NCI-H1105 treated with DMSO at 0.1 percent for 48 hours (cell line): ENCODE data around the gene RTP3.

Source experiments
- DNase-seq: peaks from one replicate; lab custom pipeline; 2025; lab: John Stamatoyannopoulos, UW

Gene RTP3

GRCh38 chr3:46469680-46470357 lies 28.0 kb upstream of the RTP3 start:
- no peak for DNase-seq

- DNase-seq: no peak
These were observed 26.9 kb upstream of the RTP3 start for GRCh38 chr3:46470831-46471230.

- DNase-seq: no peak
These were observed 26.3 kb upstream of the RTP3 start for GRCh38 chr3:46471371-46471914.

- DNase-seq: no peak
These were observed 25.0 kb upstream of the RTP3 start for GRCh38 chr3:46472736-46473135.

DNA sequence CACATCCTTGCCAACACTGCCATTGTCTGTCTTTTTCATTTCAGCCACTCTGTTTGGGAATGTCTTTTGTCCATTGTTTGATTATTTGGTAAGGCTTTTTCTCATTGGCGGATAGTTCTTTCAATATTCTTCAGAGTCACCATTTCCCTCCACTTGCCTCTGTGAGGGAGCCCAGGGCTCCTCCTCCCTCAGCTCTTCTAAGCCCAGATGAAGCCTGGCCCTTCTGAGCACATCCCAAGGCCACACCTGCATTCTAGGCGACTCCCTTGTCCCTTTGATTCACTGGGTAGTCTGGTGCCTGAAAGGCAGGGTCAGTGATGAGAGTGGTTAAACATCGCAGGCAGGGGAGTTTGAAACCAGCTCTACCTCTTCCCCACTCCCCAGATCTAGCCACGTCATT lies 20.6 kb upstream of the RTP3 start:
- no peak for DNase-seq

GRCh38 chr3:46477756-46478155 lies 20.0 kb upstream of the RTP3 start:
- no peak for DNase-seq

- no peak for DNase-seq
These were observed 19.4 kb upstream of the RTP3 start for GRCh38 chr3:46478341-46478740.

DNA sequence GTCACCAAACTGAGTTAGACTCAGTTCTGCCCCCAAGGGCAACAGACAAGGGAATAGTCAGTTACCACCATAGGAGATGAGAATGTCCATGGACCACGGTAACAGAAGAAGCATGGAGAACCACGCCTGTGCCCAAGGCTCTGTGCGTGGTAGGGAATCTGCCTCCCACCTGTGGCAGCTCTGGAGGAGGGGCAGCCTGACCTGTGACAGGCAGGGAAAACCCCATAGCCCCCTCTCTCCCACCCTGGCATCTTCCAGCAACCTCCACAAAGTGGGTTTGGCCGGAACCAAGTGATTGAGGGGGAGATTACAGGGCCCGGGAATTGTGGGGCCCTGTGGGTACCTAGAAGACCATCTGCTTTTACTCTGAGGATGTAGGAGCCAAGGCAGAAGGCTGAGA lies 18.8 kb upstream of the RTP3 start:
- DNase-seq: no peak

DNA sequence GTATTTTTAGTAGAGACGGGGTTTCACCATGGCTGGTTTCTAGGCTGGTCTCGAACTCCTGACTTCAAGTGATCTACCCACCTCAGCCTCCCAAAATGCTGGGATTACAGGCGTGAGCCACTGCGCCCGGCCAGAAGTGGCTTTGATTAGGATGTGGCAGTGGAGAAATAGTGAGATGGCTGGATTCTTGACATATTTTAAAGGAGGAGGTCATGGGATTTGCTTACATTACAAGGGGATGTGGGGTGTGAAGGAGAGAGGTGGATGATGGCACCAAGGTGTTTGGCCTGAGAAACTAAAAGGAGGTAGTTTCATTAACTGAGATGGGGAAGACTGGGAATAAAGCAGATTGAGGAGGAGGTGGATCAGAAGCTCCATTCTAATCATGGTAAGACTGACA lies 18.1 kb upstream of the RTP3 start:
- no peak for DNase-seq

DNA sequence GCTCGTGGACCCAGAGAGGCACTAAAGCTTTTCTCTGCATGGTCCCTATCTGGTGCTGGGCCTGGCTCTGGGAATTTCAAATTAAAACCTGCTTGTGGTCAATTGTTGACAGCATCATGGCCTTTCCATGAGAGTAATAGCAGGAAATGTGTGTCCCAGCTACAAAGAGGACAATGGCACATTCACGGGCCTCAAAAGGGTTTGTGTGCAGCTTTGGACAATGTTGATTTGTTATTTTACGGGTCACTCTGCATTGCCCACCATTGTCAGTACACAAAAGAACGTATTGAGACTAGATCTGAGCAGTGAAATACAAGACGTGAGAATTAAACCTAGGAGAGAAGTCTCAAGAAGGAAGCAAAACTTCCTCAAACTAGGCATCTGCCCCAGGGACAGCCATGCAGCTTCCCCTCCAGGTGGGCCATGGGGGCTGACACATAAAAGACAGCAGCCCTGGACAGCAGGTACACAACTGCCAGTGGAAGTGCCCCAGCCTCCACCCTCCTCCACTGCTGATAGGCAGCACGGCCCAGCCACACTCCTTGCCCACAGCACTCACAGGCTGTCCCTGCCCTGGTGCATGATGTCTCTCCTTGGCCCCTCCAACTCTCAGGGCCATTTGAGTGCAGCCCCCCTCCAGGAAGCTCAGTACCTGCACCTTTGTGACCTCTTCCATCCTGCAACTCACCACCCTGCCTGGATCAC lies 17.1 kb upstream of the RTP3 start:
- no peak for DNase-seq

- DNase-seq: no peak
These were observed 16.1 kb upstream of the RTP3 start for GRCh38 chr3:46481636-46482035.

GRCh38 chr3:46482632-46483350 lies 15.0 kb upstream of the RTP3 start:
- DNase-seq: no peak

DNA sequence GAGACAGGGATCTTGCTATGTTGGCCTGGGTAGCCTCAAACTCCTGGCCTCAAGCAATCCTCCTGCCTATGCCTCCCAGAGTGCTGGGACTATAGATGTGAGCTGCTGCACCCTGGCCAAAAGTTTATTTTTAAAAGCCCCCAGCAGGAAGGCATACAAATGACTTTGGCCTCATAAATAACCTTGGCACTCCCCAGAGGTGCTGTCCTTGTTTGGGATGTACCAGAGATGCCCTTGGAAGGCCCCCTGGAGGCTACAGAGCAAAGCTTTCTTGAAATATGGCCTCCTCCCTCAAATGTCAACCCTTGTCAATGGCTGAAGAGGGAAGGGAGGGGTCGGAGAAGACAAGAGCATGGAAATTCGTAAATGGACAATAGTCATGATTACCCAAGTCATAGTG lies 14.0 kb upstream of the RTP3 start:
- no peak for DNase-seq

- no peak for DNase-seq
These were observed 13.4 kb upstream of the RTP3 start for GRCh38 chr3:46484388-46484787.

DNA sequence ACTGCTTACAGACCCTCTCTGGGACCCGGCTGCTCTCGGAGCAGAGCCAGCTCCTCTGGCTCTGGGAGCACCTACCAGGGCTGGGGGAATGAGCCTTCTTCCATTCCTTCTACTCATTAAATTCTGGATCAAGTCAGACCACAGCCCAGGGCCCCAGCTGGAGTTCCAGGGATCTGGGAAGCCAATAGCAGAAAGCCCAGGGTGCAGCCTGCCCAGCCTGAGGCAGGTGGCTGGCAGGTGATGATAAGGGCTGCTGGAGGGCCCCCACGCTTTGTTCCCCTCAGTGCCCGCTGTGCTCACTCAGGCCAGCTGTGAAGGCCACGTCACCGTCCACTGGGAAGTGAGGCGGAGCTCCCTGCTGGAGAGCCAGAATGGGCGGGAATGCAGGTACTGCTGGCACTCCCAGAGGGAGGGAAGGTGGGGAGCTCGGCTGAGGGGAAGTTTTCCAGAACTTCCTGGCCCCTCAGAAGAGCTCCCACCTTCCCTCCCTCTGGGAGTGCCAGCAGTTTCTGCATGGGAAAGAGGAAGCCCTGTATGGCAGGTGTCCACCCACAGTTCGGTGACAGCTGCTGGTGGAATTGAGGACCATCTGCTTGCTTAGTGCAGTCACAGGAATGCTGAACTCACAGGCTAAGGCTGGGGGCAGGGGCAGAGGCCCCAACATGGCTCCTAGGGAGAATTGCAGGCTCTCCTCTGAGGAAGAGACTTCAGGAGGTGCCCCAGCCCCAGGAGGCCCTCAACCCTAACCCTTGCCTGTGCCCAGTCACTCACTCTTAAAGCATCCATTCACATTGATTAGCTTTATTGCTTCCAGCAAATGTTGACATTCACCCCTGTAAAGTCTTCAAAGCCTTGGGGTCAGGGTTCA lies 12.6 kb upstream of the RTP3 start:
- no peak for DNase-seq

DNA sequence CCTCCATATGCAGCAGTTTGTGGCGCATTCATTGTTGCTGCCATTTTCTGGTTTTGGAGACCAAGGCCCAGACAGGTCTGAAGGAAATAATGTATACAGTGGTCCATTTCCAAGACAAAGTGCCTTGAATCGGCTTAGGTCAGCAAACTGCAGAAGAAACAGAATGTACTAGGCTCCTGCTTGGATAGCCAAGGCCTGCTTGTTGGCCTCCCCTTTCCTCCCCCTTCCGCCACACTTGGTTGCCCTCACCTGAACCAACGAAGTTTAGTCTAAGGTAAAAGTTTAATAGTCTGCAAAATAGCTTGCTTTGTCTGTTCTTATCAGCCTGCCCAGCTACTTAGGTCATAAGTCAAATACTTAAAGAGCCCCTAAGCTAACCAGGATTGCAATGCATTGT lies 12.0 kb upstream of the RTP3 start:
- no peak for DNase-seq

DNA sequence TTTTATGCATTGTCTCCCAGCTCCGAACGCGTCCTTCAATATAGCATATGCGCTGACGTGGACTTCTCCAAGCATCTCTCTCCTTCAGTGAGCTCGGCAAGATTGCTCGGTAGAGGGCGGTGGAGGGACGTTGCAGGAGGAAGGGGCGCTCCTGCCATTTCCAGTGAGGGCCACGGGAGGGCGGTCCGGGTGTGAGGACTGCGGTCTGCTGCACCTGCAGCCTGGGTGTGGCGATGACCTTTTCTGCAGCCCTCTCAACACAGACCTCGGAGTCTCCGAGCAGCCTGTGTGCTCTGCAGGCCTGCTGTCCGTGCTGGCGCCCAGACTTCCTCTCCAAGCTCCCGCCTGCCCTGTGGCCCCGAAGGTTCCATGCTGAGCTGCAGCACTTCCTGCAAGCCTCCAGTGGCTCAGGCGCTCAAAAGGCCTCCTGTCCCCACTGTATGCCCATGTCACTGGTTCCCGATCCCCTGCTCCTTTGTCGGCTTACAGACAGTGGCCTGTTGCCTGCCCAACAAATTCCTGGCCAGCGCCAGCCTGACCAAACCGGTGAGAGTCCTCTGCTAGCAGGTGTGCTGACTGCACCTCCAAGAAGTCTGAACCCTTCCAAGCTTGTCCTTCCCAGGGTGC lies 8.9 kb upstream of the RTP3 start:
- no peak for DNase-seq

DNA sequence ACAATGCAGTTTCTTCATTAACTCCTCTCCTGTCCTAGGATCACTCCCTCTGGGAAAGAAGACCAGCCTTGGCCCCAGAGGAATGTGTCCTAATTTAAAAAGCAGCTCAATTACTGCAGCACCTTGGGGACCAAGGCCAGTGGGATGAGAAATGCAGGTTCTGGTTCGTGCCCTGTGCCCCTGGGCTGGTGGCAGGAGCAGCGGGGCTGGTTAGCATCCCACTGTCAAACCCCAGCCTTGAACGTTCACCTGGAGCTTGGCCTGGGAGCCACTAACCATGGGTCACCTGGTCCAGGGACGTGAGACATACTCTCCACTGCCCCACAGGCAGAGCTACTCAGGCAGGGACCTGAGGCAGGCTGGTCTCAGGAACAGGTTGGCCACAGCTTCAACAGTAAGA lies 8.4 kb upstream of the RTP3 start:
- no peak for DNase-seq

GRCh38 chr3:46489875-46490274 lies 7.9 kb upstream of the RTP3 start:
- no peak for DNase-seq

DNA sequence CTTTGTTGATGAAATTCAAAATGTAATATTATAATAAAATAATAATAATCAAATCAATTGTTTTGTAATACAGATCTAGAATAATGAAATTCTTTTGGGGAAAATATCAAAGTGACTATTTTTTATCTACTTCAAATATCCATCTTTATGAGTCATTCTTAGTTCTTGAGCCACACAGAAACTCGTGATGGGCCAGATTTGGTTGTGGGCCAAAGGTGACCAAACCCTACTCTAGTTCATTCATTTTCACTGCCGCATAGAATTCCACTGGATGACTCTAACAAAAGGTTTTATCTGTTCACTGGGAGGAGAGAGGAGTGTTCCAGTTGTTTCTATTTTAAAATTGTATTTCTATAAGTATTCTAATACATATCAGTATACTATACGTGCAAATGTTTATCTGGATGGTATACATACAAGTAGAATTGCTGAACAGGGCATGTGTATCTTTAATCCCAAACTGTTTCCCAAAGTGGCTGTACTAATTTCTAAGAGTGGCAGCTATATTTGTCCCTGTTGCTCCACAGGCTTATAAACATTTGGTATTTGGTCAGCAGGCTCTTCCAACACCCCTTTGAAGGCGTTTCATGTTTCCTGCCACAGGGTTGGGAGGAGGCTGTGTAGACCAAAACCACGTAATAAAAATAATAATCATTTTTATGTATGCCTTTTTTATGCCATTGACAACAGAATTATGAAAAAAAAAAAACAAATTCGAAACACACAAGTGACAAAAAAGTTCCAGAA lies 7.3 kb upstream of the RTP3 start:
- no peak for DNase-seq
